Right atrium auricular region (tissue), 2 donors: ENCODE measurements around the gene MAP7D2. TPM values are rescaled to one million over a fixed set of nuclear protein-coding genes. Genes with fewer than 3 reads are reported as not detected.

Source experiments
- DNase-seq: peaks from one replicate; pipeline ENCODE4 v3.0.0-alpha.2; 2019; ENCODE audit warnings: low spot score
- H3K27ac ChIP-seq, 2 donors: fragments of 200-600 bp; sonication (generic); 1 replicate in 1 of 2; 2 replicates in 1 of 2; pipeline ENCODE4 v1.5.1; 2016 to 2019
- H3K27me3 ChIP-seq, 2 donors: fragments of 200-600 bp; sonication (generic); one replicate each; pipeline versions ENCODE4 v1.5.1 to v1.6.0; 2017 to 2019
- H3K36me3 ChIP-seq: fragments of 200-600 bp; sonication (generic); one replicate; pipeline ENCODE4 v1.5.1; 2016
- H3K4me1 ChIP-seq, 2 donors: fragments of 200-600 bp; sonication (generic); one replicate each; pipeline versions ENCODE4 v1.5.1 to v1.6.0; 2017 to 2019
- H3K4me3 ChIP-seq, 2 donors: fragments of 200-600 bp; sonication (generic); 1 replicate in 1 of 2; 2 replicates in 1 of 2; pipeline ENCODE4 v1.5.1; 2017 to 2019; ENCODE audit warnings: mild to moderate bottlenecking in 1 of 2, moderate library complexity in 1 of 2
- H3K9me3 ChIP-seq, 2 donors: fragments of 200-600 bp; sonication (generic); one replicate each; pipeline ENCODE4 v1.5.1; 2019
- CTCF ChIP-seq, 2 donors: fragments of 200-600 bp; sonication (generic); IDR thresholded peaks; one replicate each; pipeline ENCODE4 v1.5.1; 2019; ENCODE audit warnings: antibody characterized with exemption in 2 of 2
- total RNA-seq, 2 donors: library from RNA; depleted of rRNA; stranded (reverse); fragments of >200 nt; gene quantifications; one replicate each; pipeline ENCODE4 v1.1.0, GENCODE V29; 2016

MAP7D2 gene
- total RNA-seq, 2 donors from 2014 or later = 0.24 to 0.56 TPM

GRCh38 chrX:20060961-20061748 lies 55.6 kb downstream of the MAP7D2 start:
- no peak for DNase-seq
- H3K36me3 ChIP-seq = no peaks in the 10 kb centered on the region
- no peaks in the 10 kb centered on the region for H3K9me3 ChIP-seq
- no peaks in the 10 kb centered on the region for H3K27me3 ChIP-seq
- H3K4me1 ChIP-seq = no peaks in the 10 kb centered on the region
- H3K4me3 ChIP-seq = no peak overlapping the region
- H3K27ac ChIP-seq = no peak overlapping the region
- no peak for TF ChIP-seq CTCF (IDR thresholded peaks at IDR 0.05)

- Histone ChIP-seq H3K27ac (no peak overlapping the region), H3K36me3 (no peaks in the 10 kb centered on the region), H3K9me3 (no peaks in the 10 kb centered on the region), H3K4me3 (no peak overlapping the region), H3K4me1 (no peaks in the 10 kb centered on the region), H3K27me3 (no peaks in the 10 kb centered on the region)
- no peak for DNase-seq
- no peak for TF ChIP-seq CTCF (IDR thresholded peaks at IDR 0.05)
These were observed 57.1 kb downstream of the MAP7D2 start for GRCh38 chrX:20059467-20060128.

GRCh38 chrX:20057479-20057878 lies 59.2 kb downstream of the MAP7D2 start:
- Histone ChIP-seq H3K36me3 (no peaks in the 10 kb centered on the region), H3K9me3 (no peaks in the 10 kb centered on the region), H3K27ac (no peak overlapping the region), H3K27me3 (no peaks in the 10 kb centered on the region), H3K4me1 (no peaks in the 10 kb centered on the region), H3K4me3 (no peak overlapping the region)
- TF ChIP-seq CTCF (IDR thresholded peaks at IDR 0.05) = no peak
- no peak for DNase-seq

GRCh38 chrX:20056704-20057103 lies 60.0 kb downstream of the MAP7D2 start:
- no peaks in the 10 kb centered on the region for H3K9me3 ChIP-seq
- H3K4me1 ChIP-seq = no peaks in the 10 kb centered on the region
- H3K27ac ChIP-seq = no peak overlapping the region
- no peaks in the 10 kb centered on the region for H3K36me3 ChIP-seq
- H3K4me3 ChIP-seq = no peak overlapping the region
- DNase-seq = no peak
- no peak for TF ChIP-seq CTCF (IDR thresholded peaks at IDR 0.05)
- H3K27me3 ChIP-seq = no peaks in the 10 kb centered on the region

GRCh38 chrX:20053537-20053936 lies 63.2 kb downstream of the MAP7D2 start:
- no peak for DNase-seq
- Histone ChIP-seq H3K4me3 (no peak overlapping the region), H3K27me3 (no peaks in the 10 kb centered on the region), H3K36me3 (no peaks in the 10 kb centered on the region), H3K27ac (no peak overlapping the region), H3K4me1 (no peaks in the 10 kb centered on the region), H3K9me3 (no peaks in the 10 kb centered on the region)
- no peak for TF ChIP-seq CTCF (IDR thresholded peaks at IDR 0.05)
